ENCODE data around the gene CLEC12A. TPM values are rescaled to one million over a fixed set of nuclear protein-coding genes. Genes with fewer than 3 reads are reported as not detected.

CLEC12A gene
- total and polyA plus RNA-seq, 2 donors (not counting 1 experiment from before 2014, with no cell fraction given) = 1.0 TPM; not detected in 1

DNA sequence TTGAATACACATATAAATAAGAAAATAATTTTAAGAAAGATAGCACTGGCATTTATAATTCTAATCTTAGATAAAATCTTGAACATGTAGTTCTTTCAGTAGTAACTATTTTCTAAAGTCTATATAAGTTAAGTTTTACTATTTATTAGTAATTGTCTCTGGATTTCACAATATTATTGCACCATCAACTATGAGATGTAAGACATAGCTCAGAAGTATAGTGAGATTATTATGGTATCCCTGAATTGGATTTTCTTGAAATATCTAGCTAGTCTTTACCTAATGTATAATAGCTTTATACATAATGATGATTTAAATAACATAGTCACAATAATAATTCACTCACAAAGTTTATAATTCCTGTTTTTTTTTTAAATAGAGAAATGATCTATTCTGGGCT, 6.7 kb downstream of the CLEC12A start:
- no peaks in the 10 kb centered on the region for H3K36me3 ChIP-seq (replicated peaks in 1 of 2; ENCODE audit: control extremely low read depth in 1 of 2, control insufficient read depth in 1 of 2, extremely low read depth in 1 of 2, insufficient read depth in 2 of 2, low read length in 1 of 2)
- H3K27ac ChIP-seq (ENCODE audit: low read length in 2 of 2) = no peak overlapping the region
- ChIA-PET CTCF (no interaction called here), POLR2A (no interaction called here)
- H3K4me3 ChIP-seq (ENCODE audit: control extremely low read depth in 1 of 5, extremely low read depth in 1 of 5, insufficient read depth in 1 of 5, low read depth in 2 of 5, low read length in 4 of 5) = no peak overlapping the region
- Mint-ChIP-seq H3K27ac (no peak overlapping the region), H3K4me3 (no peak overlapping the region), H3K4me1 (no peaks in the 10 kb centered on the region), H3K27me3 (peaks cover 41% of the 10 kb centered on the region), H3K9me3 (ENCODE audit: insufficient read depth) (peaks cover 9% of the 10 kb centered on the region)
- no peaks in the 10 kb centered on the region for H4K20me1 ChIP-seq (ENCODE audit: control insufficient read depth, insufficient read depth, low read length, poor library complexity, severe bottlenecking)
- H2AFZ ChIP-seq (ENCODE audit: insufficient read depth, low read depth, low read length, poor library complexity, severe bottlenecking) = no peak overlapping the region
- no peak for TF ChIP-seq EZH2 (IDR thresholded peaks at IDR 0.05; ENCODE audit: borderline replicate concordance, insufficient read depth, low read depth, low read length, poor library complexity, severe bottlenecking)
- TF ChIP-seq, protein P1, sequence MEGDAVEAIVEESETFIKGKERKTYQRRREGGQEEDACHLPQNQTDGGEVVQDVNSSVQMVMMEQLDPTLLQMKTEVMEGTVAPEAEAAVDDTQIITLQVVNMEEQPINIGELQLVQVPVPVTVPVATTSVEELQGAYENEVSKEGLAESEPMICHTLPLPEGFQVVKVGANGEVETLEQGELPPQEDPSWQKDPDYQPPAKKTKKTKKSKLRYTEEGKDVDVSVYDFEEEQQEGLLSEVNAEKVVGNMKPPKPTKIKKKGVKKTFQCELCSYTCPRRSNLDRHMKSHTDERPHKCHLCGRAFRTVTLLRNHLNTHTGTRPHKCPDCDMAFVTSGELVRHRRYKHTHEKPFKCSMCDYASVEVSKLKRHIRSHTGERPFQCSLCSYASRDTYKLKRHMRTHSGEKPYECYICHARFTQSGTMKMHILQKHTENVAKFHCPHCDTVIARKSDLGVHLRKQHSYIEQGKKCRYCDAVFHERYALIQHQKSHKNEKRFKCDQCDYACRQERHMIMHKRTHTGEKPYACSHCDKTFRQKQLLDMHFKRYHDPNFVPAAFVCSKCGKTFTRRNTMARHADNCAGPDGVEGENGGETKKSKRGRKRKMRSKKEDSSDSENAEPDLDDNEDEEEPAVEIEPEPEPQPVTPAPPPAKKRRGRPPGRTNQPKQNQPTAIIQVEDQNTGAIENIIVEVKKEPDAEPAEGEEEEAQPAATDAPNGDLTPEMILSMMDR (IDR thresholded peaks at IDR 0.05) = no peak
- H3K4me1 ChIP-seq (ENCODE audit: control insufficient read depth in 2 of 2, insufficient read depth in 2 of 2, low read length in 2 of 2) = no peaks in the 10 kb centered on the region
- H3K79me2 ChIP-seq (ENCODE audit: control insufficient read depth, insufficient read depth, low read length) = no peaks in the 10 kb centered on the region
- H3K4me2 ChIP-seq (replicated peaks; ENCODE audit: low read depth, low read length, poor library complexity, severe bottlenecking) = no peak overlapping the region
- peaks cover 0 to 9% (median 8%) of the 10 kb centered on the region in 3 donors for H3K9me3 ChIP-seq (ENCODE audit: control extremely low read depth in 1 of 3, control insufficient read depth in 2 of 3, insufficient read depth in 1 of 3, low read length in 2 of 3)
- intact Hi-C loops (cut with micrococcal nuclease) = no loop called here
- no peak overlapping the region for H3K9ac ChIP-seq (ENCODE audit: low read length)
- H3K27me3 ChIP-seq (replicated peaks in 1 of 4; ENCODE audit: control extremely low read depth in 1 of 4, control insufficient read depth in 3 of 4, insufficient read depth in 4 of 4, low read length in 3 of 4) = peaks cover 0 to 6% (median 2%) of the 10 kb centered on the region in 4 experiments
- DNase-seq (no peak), ATAC-seq (ENCODE audit: low read depth) (no peak)

DNA sequence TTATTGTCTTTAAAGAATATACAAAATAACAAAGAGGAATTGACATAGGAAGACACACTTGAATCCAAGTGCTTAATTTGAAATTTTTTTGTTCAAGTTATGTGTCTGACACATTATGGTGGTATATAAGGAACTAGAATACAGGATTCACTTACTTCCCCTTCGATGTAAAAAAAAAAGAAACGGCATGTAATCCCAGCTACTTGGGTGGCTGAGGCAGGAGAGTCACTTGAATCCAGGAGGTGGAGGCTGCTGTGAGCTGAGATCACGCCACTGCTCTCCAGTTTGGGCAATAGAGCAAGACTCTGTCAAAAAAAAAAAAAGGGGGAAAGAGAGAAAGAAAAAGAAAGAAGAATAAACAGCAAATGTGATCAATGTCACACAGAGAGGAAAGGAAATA, 8.9 kb downstream of the CLEC12A start:
- Histone ChIP-seq H3K9ac (ENCODE audit: low read length) (no peak overlapping the region), H3K27me3 (replicated peaks in 1 of 4; ENCODE audit: control extremely low read depth in 1 of 4, control insufficient read depth in 3 of 4, insufficient read depth in 4 of 4, low read length in 3 of 4) (peaks cover 0 to 4% (median 0%) of the 10 kb centered on the region in 4 experiments), H3K4me2 (replicated peaks; ENCODE audit: low read depth, low read length, poor library complexity, severe bottlenecking) (no peak overlapping the region), H3K27ac (ENCODE audit: low read length in 2 of 2) (no peak overlapping the region), H3K79me2 (ENCODE audit: control insufficient read depth, insufficient read depth, low read length) (no peaks in the 10 kb centered on the region), H3K9me3 (ENCODE audit: control extremely low read depth in 1 of 3, control insufficient read depth in 2 of 3, insufficient read depth in 1 of 3, low read length in 2 of 3) (peaks cover 0 to 9% (median 8%) of the 10 kb centered on the region in 3 donors), H3K4me1 (ENCODE audit: control insufficient read depth in 2 of 2, insufficient read depth in 2 of 2, low read length in 2 of 2) (no peaks in the 10 kb centered on the region), H4K20me1 (ENCODE audit: control insufficient read depth, insufficient read depth, low read length, poor library complexity, severe bottlenecking) (no peaks in the 10 kb centered on the region), H2AFZ (ENCODE audit: insufficient read depth, low read depth, low read length, poor library complexity, severe bottlenecking) (no peak overlapping the region), H3K36me3 (replicated peaks in 1 of 2; ENCODE audit: control extremely low read depth in 1 of 2, control insufficient read depth in 1 of 2, extremely low read depth in 1 of 2, insufficient read depth in 2 of 2, low read length in 1 of 2) (no peaks in the 10 kb centered on the region), H3K4me3 (ENCODE audit: control extremely low read depth in 1 of 5, extremely low read depth in 1 of 5, insufficient read depth in 1 of 5, low read depth in 2 of 5, low read length in 4 of 5) (no peak overlapping the region)
- CTCF ChIA-PET = no interaction called here
- H3K27ac Mint-ChIP-seq = no peak overlapping the region
- TF ChIP-seq, protein P1 (IDR thresholded peaks at IDR 0.05) = no peak
- no peak for TF ChIP-seq EZH2 (IDR thresholded peaks at IDR 0.05; ENCODE audit: borderline replicate concordance, insufficient read depth, low read depth, low read length, poor library complexity, severe bottlenecking)
- POLR2A ChIA-PET = no interaction called here
- H3K4me3 Mint-ChIP-seq = no peak overlapping the region
- 92% methylated on average over 3 of the region's 3 CpGs for WGBS (ENCODE audit: insufficient coverage)
- H3K27me3 Mint-ChIP-seq = peaks cover 33% of the 10 kb centered on the region
- peaks cover 9% of the 10 kb centered on the region for H3K9me3 Mint-ChIP-seq (ENCODE audit: insufficient read depth)
- ATAC-seq (ENCODE audit: low read depth) (no peak), DNase-seq (no peak)
- intact Hi-C loops (cut with micrococcal nuclease) = no loop called here
- H3K4me1 Mint-ChIP-seq = no peaks in the 10 kb centered on the region
